Endothelial cell of umbilical vein (primary cell): ENCODE results near the gene NPTX1. TPM values are rescaled to one million over a fixed set of nuclear protein-coding genes. Genes with fewer than 3 reads are reported as not detected.

Experiments
- BruUV-seq: library from RNA; stranded (reverse); fragments of 400-500 nt; replicated peaks from 2 replicates; lab custom pipeline; 2021; lab: Mats Ljungman, UMichigan
- CTCF ChIA-PET: fragments of 300-600, 350-600 bp; sonication (Branson Sonifier 250); formaldehyde crosslinking; loops from one replicate; lab custom pipeline; 2021; ENCODE audit warnings: antibody characterized with exemption, inconsistent platforms; lab: Charles Lee
- POLR2A ChIA-PET: fragments of 300-600, 350-600 bp; sonication (Branson Sonifier 250); formaldehyde crosslinking; loops from one replicate; lab custom pipeline; 2021; ENCODE audit warnings: antibody characterized with exemption, inconsistent platforms; lab: Charles Lee
- DNase-seq: peaks from one replicate; pipeline ENCODE4 v3.0.0-alpha.2; 2011; ENCODE audit warnings: low read depth, low spot score
- FAIRE-seq: peaks from 2 replicates; lab custom pipeline; 2011; peaks lifted over from hg19 to GRCh38; lab: Jason Lieb, UNC
- H2AFZ ChIP-seq: 2 replicates; pipeline ENCODE4 v1.6.0; 2012; ENCODE audit warnings: low read depth, low read length, control low read depth, inconsistent platforms
- H3K27ac ChIP-seq: 2 replicates; pipeline ENCODE4 v1.5.1; 2011; ENCODE audit warnings: low read depth, mild to moderate bottlenecking, control low read depth, low read length, moderate library complexity; ENCODE audit not compliant: insufficient read depth
- H3K27me3 ChIP-seq, 2 experiments: 2 replicates each; pipeline versions ENCODE4 v1.6.0 to v1.6.1; 2011; ENCODE audit warnings: low read length in 2 of 2, mixed read lengths in 1 of 2; ENCODE audit not compliant: control insufficient read depth in 2 of 2, insufficient read depth in 2 of 2
- H3K36me3 ChIP-seq, 2 experiments: 2 replicates in 1 of 2; 3 replicates in 1 of 2; pipeline ENCODE4 v1.5.1; 2011; ENCODE audit warnings: low read length in 2 of 2, mild to moderate bottlenecking in 1 of 2, moderate library complexity in 1 of 2; ENCODE audit not compliant: control insufficient read depth in 2 of 2, insufficient read depth in 2 of 2; ENCODE audit errors: extremely low read depth in 1 of 2
- H3K4me1 ChIP-seq: 3 replicates; pipeline ENCODE4 v1.5.1; 2011; ENCODE audit warnings: mild to moderate bottlenecking, low read length; ENCODE audit not compliant: control insufficient read depth, insufficient read depth; ENCODE audit errors: extremely low read depth
- H3K4me2 ChIP-seq: 2 replicates; pipeline ENCODE4 v1.6.1; 2011; ENCODE audit warnings: low read length, control low read depth, mixed read lengths; ENCODE audit not compliant: insufficient read depth
- H3K4me3 ChIP-seq, 3 experiments: fragments of 200-600 bp in 1 of 3; sonication (generic), shearing (Covaris generic) in 1 of 3; replicated peaks in 1 of 3; 2 replicates each; pipeline ENCODE4 v1.5.1; 2011 to 2016; ENCODE audit warnings: control low read depth in 3 of 3, low read length in 3 of 3, mild to moderate bottlenecking in 2 of 3, inconsistent platforms in 1 of 3, low read depth in 1 of 3, moderate library complexity in 1 of 3; ENCODE audit not compliant: insufficient read depth in 1 of 3
- H3K79me2 ChIP-seq: 2 replicates; pipeline ENCODE4 v1.6.0; 2012; ENCODE audit warnings: low read length, inconsistent platforms; ENCODE audit not compliant: control insufficient read depth, insufficient read depth
- H3K9ac ChIP-seq: replicated peaks from 2 replicates; pipeline ENCODE3; 2011; ENCODE audit warnings: low read length, control low read depth; ENCODE audit not compliant: insufficient read depth; ENCODE audit errors: extremely low read depth
- H3K9me1 ChIP-seq: replicated peaks from 3 replicates; pipeline ENCODE4 v1.6.0; 2011; ENCODE audit warnings: mild to moderate bottlenecking, low read length; ENCODE audit not compliant: control insufficient read depth, insufficient read depth; ENCODE audit errors: extremely low read depth
- H3K9me3 ChIP-seq: replicated peaks from 2 replicates; pipeline ENCODE4 v1.5.1; 2012; ENCODE audit warnings: low read length, inconsistent platforms; ENCODE audit not compliant: control insufficient read depth, insufficient read depth
- H4K20me1 ChIP-seq: replicated peaks from 2 replicates; pipeline ENCODE3; 2011; ENCODE audit warnings: mild to moderate bottlenecking, low read length; ENCODE audit not compliant: control insufficient read depth, insufficient read depth; ENCODE audit errors: extremely low read depth
- EZH2 ChIP-seq: IDR thresholded peaks from 2 replicates; pipeline ENCODE4 v1.6.1; 2012; ENCODE audit warnings: borderline replicate concordance, low read depth, mild to moderate bottlenecking, moderate library complexity, low read length, inconsistent platforms; ENCODE audit not compliant: severe bottlenecking
- FOS ChIP-seq: IDR thresholded peaks from 2 replicates; pipeline ENCODE4 v1.6.1; 2011; ENCODE audit warnings: mild to moderate bottlenecking, low read length, moderate library complexity, borderline replicate concordance; ENCODE audit not compliant: insufficient read depth
- GATA2 ChIP-seq: IDR thresholded peaks from 2 replicates; pipeline ENCODE4 v1.7.0; 2011; ENCODE audit warnings: low read depth, mild to moderate bottlenecking, moderate library complexity, mixed read lengths, low read length; ENCODE audit not compliant: insufficient read length, insufficient read depth
- JUN ChIP-seq: IDR thresholded peaks from 2 replicates; pipeline ENCODE4 v1.6.1; 2011; ENCODE audit warnings: borderline replicate concordance, low read depth; ENCODE audit not compliant: insufficient read length, insufficient read depth
- MYC ChIP-seq: IDR thresholded peaks from one replicate; pipeline ENCODE4 v1.6.1; 2011; ENCODE audit warnings: mild to moderate bottlenecking, low read depth, low read length
- POLR2A ChIP-seq: IDR thresholded peaks from 2 replicates; pipeline ENCODE4 v1.6.1; 2012; ENCODE audit warnings: low read depth, mild to moderate bottlenecking, control low read depth, low read length
- POLR2AphosphoS5 ChIP-seq: IDR thresholded peaks from 2 replicates; pipeline ENCODE4 v1.6.1; 2012; ENCODE audit warnings: low read depth, mild to moderate bottlenecking, control low read depth, low read length, moderate library complexity; ENCODE audit not compliant: insufficient read depth
- dilution Hi-C: fragments of 300-500 bp; cut with MboI; formaldehyde crosslinking; loops from one replicate; pipeline ENCODE4 v1.15.0; 2019; ENCODE audit warnings: low sequenced_read_pairs; ENCODE audit not compliant: extremely low pct_ligation_motif_present
- intact Hi-C: fragments of 100-400 bp; cut with micrococcal nuclease; formaldehyde crosslinking; loops from one replicate; pipeline ENCODE4 v1.10.0; 2022
- polyA plus RNA-seq, 4 experiments: library from polyadenylated mRNA; depleted of rRNA in 3 of 4; stranded (reverse) in 3 of 4; unstranded in 1 of 4; fragments of >200 nt; gene quantifications; 2 replicates each; pipeline versions ENCODE4 v1.2.1 to v1.2.3, GENCODE V29; 2011 to 2012; ENCODE audit warnings: missing spikeins in 1 of 4
- total RNA-seq: library from RNA; stranded (reverse); gene quantifications from 2 replicates; pipeline ENCODE4 v1.2.3, GENCODE V29; 2021
- TF ChIP-seq, protein P1 (sequence below), 2 donors: IDR thresholded peaks; 1 replicate in 1 of 2; 2 replicates in 1 of 2; pipeline ENCODE4 v1.5.1; 2011; ENCODE audit warnings: low read length in 2 of 2, mild to moderate bottlenecking in 2 of 2, moderate library complexity in 2 of 2, control low read depth in 1 of 2, inconsistent platforms in 1 of 2, low read depth in 1 of 2; ENCODE audit not compliant: insufficient read depth in 1 of 2; ENCODE audit errors: extremely low read depth in 1 of 2
- TF ChIP-seq, protein P2 (sequence below): IDR thresholded peaks from 2 replicates; pipeline ENCODE4 v1.6.1; 2011; ENCODE audit not compliant: insufficient read depth, insufficient read length

NPTX1 gene
- total and polyA plus RNA-seq, 2 donors (not counting 3 experiments of a cell fraction or from before 2014, with no cell fraction given): 0.03 TPM; not detected in 1

DNA sequence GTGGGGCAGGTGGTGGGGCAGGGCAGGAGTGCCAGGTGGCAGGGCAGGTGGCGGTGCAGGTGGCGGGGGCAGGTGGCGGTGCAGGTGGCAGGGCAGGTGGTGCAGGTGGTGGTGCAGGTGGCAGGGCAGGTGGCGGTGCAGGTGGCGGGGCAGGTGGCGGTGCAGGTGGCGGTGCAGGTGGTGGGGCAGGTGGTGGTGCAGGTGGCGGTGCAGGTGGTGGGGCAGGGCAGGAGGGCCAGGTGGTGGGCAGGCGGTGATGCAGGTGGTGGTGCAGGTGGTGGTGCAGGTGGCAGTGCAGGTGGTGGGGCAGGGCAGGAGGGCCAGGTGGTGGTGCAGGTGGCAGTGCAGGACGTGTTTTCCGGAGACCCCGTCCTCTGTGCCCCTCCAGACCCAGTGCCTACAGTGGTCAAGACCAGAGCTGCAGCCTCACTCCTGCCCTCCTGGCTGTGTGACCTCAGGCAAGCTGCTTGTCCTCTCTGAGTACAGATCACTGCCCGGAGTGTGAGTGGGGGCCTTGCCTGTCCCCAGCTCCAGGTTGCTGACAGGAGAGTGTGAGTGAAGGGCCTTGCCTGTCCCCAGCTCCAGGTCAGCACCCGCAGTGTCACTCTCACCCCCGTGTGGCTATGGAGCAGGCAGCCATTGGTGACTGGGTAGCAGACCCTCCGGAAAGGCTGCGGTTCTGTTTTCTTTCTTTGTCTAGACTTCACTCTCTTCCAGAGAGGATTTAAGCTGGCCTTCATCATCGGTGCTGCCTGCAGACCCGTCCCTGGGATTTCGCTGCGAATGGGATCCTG lies 16.1 kb upstream of the NPTX1 start:
- peaks cover under 1% of the 10 kb centered on the region in 2 experiments for H3K27me3 ChIP-seq
- POLR2A ChIA-PET: no interaction called here
- no peaks in the 10 kb centered on the region for H3K79me2 ChIP-seq
- TF ChIP-seq JUN: no peak
- no peak for TF ChIP-seq MYC
- TF ChIP-seq, protein P1, sequence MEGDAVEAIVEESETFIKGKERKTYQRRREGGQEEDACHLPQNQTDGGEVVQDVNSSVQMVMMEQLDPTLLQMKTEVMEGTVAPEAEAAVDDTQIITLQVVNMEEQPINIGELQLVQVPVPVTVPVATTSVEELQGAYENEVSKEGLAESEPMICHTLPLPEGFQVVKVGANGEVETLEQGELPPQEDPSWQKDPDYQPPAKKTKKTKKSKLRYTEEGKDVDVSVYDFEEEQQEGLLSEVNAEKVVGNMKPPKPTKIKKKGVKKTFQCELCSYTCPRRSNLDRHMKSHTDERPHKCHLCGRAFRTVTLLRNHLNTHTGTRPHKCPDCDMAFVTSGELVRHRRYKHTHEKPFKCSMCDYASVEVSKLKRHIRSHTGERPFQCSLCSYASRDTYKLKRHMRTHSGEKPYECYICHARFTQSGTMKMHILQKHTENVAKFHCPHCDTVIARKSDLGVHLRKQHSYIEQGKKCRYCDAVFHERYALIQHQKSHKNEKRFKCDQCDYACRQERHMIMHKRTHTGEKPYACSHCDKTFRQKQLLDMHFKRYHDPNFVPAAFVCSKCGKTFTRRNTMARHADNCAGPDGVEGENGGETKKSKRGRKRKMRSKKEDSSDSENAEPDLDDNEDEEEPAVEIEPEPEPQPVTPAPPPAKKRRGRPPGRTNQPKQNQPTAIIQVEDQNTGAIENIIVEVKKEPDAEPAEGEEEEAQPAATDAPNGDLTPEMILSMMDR (IDR thresholded peaks at IDR 0.05; ENCODE audit: extremely low read depth in 1 of 2, insufficient read depth in 1 of 2, low read depth in 1 of 2, low read length in 2 of 2): no peak
- TF ChIP-seq GATA2: no peak
- no peak for TF ChIP-seq EZH2
- TF ChIP-seq, protein P2, sequence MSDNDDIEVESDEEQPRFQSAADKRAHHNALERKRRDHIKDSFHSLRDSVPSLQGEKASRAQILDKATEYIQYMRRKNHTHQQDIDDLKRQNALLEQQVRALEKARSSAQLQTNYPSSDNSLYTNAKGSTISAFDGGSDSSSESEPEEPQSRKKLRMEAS: no peak
- TF ChIP-seq FOS: no peak
- TF ChIP-seq POLR2A: no peak
- no peak for TF ChIP-seq POLR2AphosphoS5
- dilution Hi-C loops (no loop called here), intact Hi-C loops (no loop called here)
- no peak overlapping the region for H3K4me2 ChIP-seq
- H3K4me3 ChIP-seq: no peak overlapping the region
- CTCF ChIA-PET: interaction anchor here (1.2 to 1.4 kb wide), 2 partner anchors 83 to 127 kb away, joined by 3 to 5 read pairs; no protein-coding TSS in a partner anchor
- H3K9me1 ChIP-seq: no peaks in the 10 kb centered on the region
- H4K20me1 ChIP-seq: no peaks in the 10 kb centered on the region
- no peaks in the 10 kb centered on the region for H3K9me3 ChIP-seq
- FAIRE-seq: no peak
- H3K4me1 ChIP-seq: no peaks in the 10 kb centered on the region
- no peak overlapping the region for H3K27ac ChIP-seq
- no peak for DNase-seq
- no peak overlapping the region for H2AFZ ChIP-seq
- no peaks in the 10 kb centered on the region for H3K36me3 ChIP-seq
- BruUV-seq: no TSS peak
- H3K9ac ChIP-seq: no peak overlapping the region
